PC-3 (cell line): ENCODE data around the gene EXTL2. TPM values are rescaled to one million over a fixed set of nuclear protein-coding genes. Genes with fewer than 3 reads are reported as not detected.
"Not testable (repeated sequence)": the region's sequence is repeated elsewhere in the genome, so short reads cannot be mapped to it uniquely, and the experiment has no call there.

ENCODE experiments used
- ATAC-seq: fragments of 200-7000 bp; cut with Tn5 transposase; 2 replicates; pipeline ENCODE4 v1.9.1; 2020; ENCODE audit warnings: mild to moderate bottlenecking, moderate library complexity
- BruUV-seq: library from RNA; stranded (reverse); fragments of 400-500 nt; replicated peaks from 2 replicates; lab custom pipeline; 2021; lab: Mats Ljungman, UMichigan
- CTCF ChIA-PET: fragments of 300-600 bp; sonication (Branson Sonifier 250); formaldehyde crosslinking; loops from one replicate; lab custom pipeline; 2022; ENCODE audit warnings: antibody characterized with exemption; lab: Charles Lee
- POLR2A ChIA-PET: fragments of 300-600 bp; sonication (Branson Sonifier 250); formaldehyde crosslinking; loops from one replicate; lab custom pipeline; 2022; ENCODE audit warnings: antibody characterized with exemption; ENCODE audit not compliant: unreplicated experiment; lab: Charles Lee
- DNase-seq: peaks from one replicate; pipeline ENCODE4 v3.0.0-alpha.2; 2015
- H2AFZ ChIP-seq: fragments of 300-600 bp; sonication (generic); 2 replicates; pipeline ENCODE4 v1.6.0; 2016; ENCODE audit warnings: antibody characterized with exemption, low read length
- H3F3A ChIP-seq: fragments of 300-600 bp; sonication (generic); one replicate; pipeline ENCODE4 v1.6.0; 2017; ENCODE audit warnings: antibody characterized with exemption, low read length, control low read depth, mild to moderate bottlenecking; ENCODE audit not compliant: unreplicated experiment
- H3K27ac ChIP-seq: fragments of 300-600 bp; sonication (generic); 2 replicates; pipeline ENCODE4 v1.5.1; 2016; ENCODE audit warnings: mild to moderate bottlenecking, low read length
- H3K27me3 ChIP-seq: fragments of 300-600 bp; sonication (generic); 2 replicates; pipeline ENCODE4 v1.6.1; 2016; ENCODE audit warnings: low read length, mixed read lengths
- H3K36me3 ChIP-seq: fragments of 300-600 bp; sonication (generic); 2 replicates; pipeline ENCODE4 v1.6.1; 2016; ENCODE audit warnings: low read depth, mixed run types, low read length, mixed read lengths
- H3K4me1 ChIP-seq: fragments of 300-600 bp; sonication (generic); 2 replicates; pipeline ENCODE4 v1.5.1; 2016; ENCODE audit warnings: low read length; ENCODE audit not compliant: insufficient read depth
- H3K4me2 ChIP-seq: fragments of 300-600 bp; sonication (generic); 2 replicates; pipeline ENCODE4 v1.6.0; 2016; ENCODE audit warnings: low read length
- H3K4me3 ChIP-seq: fragments of 300-600 bp; sonication (generic); 2 replicates; pipeline ENCODE4 v1.5.1; 2016; ENCODE audit warnings: mild to moderate bottlenecking, low read length, mixed read lengths
- H3K79me2 ChIP-seq: fragments of 300-600 bp; sonication (generic); 2 replicates; pipeline ENCODE4 v1.6.1; 2017; ENCODE audit warnings: low read length, mixed read lengths
- H3K9ac ChIP-seq: fragments of 300-600 bp; sonication (generic); 2 replicates; pipeline ENCODE4 v1.6.0; 2016; ENCODE audit warnings: mild to moderate bottlenecking, low read length
- H3K9me2 ChIP-seq: fragments of 300-600 bp; sonication (generic); replicated peaks from 2 replicates; pipeline ENCODE4 v1.6.1; 2016; ENCODE audit warnings: mixed run types, low read length, mixed read lengths
- H3K9me3 ChIP-seq: fragments of 300-600 bp; sonication (generic); 2 replicates; pipeline ENCODE4 v1.6.1; 2016; ENCODE audit warnings: low read length, mixed read lengths
- H4K20me1 ChIP-seq: fragments of 300-600 bp; sonication (generic); 2 replicates; pipeline ENCODE4 v1.6.1; 2016; ENCODE audit warnings: low read length, mixed read lengths
- EZH2 ChIP-seq: fragments of 300-600 bp; sonication (generic); IDR thresholded peaks from one replicate; pipeline ENCODE4 v1.6.1; 2017; ENCODE audit warnings: antibody characterized with exemption, mild to moderate bottlenecking, low read length; ENCODE audit not compliant: unreplicated experiment
- EZH2phosphoT487 ChIP-seq: fragments of 300-600 bp; sonication (generic); IDR thresholded peaks from 2 replicates; pipeline ENCODE4 v1.6.1; 2018; ENCODE audit warnings: mild to moderate bottlenecking, antibody characterized with exemption, low read length, borderline replicate concordance
- intact Hi-C: fragments of 100-400 bp; cut with micrococcal nuclease; formaldehyde crosslinking; loops from 2 replicates; pipeline ENCODE4 v1.9.0; 2023
- total RNA-seq: library from RNA; depleted of rRNA; stranded (reverse); fragments of >200 nt; gene quantifications from 2 replicates; pipeline ENCODE4 v1.2.3, GENCODE V29; 2014
- TF ChIP-seq, protein P1 (sequence below): fragments of 300-600 bp; sonication (generic); conservative IDR thresholded peaks from 2 replicates; pipeline ENCODE4 v1.5.1; 2017; ENCODE audit warnings: antibody characterized with exemption, low read depth, mild to moderate bottlenecking, low read length

The EXTL2 gene
- total RNA-seq, 1 experiment from 2014 or later, result 7.5 TPM

DNA sequence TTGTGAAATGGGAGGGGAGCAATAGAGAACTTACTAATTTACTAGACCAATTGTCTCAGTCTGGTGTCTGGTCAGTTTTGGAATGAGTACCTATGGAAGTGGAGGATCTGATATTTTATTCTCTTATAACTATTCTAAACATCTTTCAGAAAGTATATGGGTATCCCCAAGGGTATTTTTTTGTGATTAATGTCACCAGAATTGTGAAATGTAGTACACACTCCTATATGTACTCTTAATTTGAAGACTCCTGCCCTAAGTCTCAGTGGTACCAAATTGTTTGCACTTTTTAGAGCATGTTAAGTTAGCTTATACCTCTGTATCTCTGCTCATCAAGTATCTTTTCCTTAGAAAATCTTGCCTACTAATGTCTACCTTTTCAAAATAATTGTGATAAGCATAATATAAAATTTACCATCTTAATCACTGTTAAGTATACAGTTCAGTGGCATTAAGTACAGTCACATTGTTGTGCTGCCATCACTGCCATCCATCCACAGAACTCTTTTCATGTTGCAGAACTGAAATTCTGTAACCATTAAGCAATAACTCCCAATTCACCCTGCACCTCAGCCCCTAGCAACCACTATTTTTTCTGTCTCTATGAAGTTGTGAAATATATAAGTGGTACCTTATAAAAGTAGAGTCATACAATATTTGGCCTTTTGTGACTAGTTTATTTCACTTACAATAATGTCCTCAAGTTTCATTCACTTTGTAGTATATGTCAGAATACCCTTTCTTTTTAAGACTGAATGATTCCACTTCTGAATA, 41.7 kb upstream of the EXTL2 start:
- intact Hi-C loops, result no loop called here
- TF ChIP-seq EZH2 (no peak), EZH2phosphoT487 (no peak)
- TF ChIP-seq, protein P1, sequence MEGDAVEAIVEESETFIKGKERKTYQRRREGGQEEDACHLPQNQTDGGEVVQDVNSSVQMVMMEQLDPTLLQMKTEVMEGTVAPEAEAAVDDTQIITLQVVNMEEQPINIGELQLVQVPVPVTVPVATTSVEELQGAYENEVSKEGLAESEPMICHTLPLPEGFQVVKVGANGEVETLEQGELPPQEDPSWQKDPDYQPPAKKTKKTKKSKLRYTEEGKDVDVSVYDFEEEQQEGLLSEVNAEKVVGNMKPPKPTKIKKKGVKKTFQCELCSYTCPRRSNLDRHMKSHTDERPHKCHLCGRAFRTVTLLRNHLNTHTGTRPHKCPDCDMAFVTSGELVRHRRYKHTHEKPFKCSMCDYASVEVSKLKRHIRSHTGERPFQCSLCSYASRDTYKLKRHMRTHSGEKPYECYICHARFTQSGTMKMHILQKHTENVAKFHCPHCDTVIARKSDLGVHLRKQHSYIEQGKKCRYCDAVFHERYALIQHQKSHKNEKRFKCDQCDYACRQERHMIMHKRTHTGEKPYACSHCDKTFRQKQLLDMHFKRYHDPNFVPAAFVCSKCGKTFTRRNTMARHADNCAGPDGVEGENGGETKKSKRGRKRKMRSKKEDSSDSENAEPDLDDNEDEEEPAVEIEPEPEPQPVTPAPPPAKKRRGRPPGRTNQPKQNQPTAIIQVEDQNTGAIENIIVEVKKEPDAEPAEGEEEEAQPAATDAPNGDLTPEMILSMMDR, result no peak

DNA sequence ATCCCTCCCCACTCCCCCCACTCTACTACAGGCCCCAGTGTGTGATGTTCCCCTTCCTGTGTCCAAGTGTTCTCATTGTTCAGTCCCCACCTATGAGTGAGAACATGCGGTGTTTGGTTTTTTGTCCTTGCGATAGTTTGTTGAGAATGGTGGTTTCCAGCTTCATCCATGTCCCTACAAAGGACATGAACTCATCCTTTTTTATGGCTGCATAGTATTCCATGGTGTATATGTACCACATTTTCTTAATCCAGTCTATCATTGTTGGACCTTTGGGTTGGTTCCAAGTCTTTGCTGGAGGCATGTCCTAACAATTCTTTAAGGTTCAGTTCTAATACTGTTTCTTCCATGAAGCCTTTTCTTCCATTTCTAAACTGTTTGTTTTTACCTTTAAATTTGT, 38.9 kb upstream of the EXTL2 start:
- not testable (repeated sequence) for H3K9me2 ChIP-seq, H3K79me2 ChIP-seq

More for the DNA sequence above, 41.7 kb upstream of the EXTL2 start:
- BruUV-seq, result no TSS peak
- ChIA-PET POLR2A (no interaction called here), CTCF (no interaction called here)
- no peaks in the 10 kb centered on the region for H3F3A ChIP-seq
- no peak overlapping the region for H2AFZ ChIP-seq
- no peaks in the 10 kb centered on the region for H3K4me1 ChIP-seq
- H3K27ac ChIP-seq, result no peak overlapping the region
- no peaks in the 10 kb centered on the region for H3K27me3 ChIP-seq
- H4K20me1 ChIP-seq, result no peaks in the 10 kb centered on the region
- H3K4me3 ChIP-seq, result no peak overlapping the region
- H3K36me3 ChIP-seq, result peaks cover 21% of the 10 kb centered on the region; the same call in 1 of the 2 replicates
- ATAC-seq (no peak), DNase-seq (no peak)
- no peaks in the 10 kb centered on the region for H3K9me2 ChIP-seq
- no peaks in the 10 kb centered on the region for H3K9me3 ChIP-seq
- H3K79me2 ChIP-seq, result no peaks in the 10 kb centered on the region
- no peak overlapping the region for H3K4me2 ChIP-seq
- H3K9ac ChIP-seq, result no peak overlapping the region

DNA sequence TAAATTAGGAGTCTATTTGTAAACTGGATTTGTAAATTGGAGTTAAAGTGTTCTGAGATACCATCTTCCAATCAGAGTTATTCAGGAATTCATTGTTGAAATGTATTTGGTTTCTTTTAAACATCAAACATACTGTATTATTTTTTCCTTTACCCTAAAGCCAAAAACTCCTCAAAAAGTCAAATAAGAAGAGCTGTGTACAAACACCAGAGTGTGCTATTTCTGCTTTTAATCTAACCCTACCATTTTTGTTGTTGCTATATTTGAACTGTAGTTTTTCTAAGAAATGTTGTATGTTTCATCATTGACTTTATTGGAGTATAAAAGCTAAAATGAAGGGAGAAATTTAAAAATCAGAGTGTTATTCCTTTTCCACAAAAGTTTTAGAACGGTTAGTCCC, 37.1 kb upstream of the EXTL2 start:
- no peaks in the 10 kb centered on the region for H4K20me1 ChIP-seq
- H3K36me3 ChIP-seq, result peaks cover 13% of the 10 kb centered on the region
- intact Hi-C loops, result no loop called here
- no peaks in the 10 kb centered on the region for H3K9me2 ChIP-seq
- ChIA-PET POLR2A (no interaction called here), CTCF (interaction anchor here (0.7 kb wide), 1 partner anchor 357 kb away, joined by 4 read pairs; no protein-coding TSS in a partner anchor)
- H3K9me3 ChIP-seq, result no peaks in the 10 kb centered on the region
- no TSS peak for BruUV-seq
- H3F3A ChIP-seq, result no peaks in the 10 kb centered on the region
- no peak for ATAC-seq
- no peaks in the 10 kb centered on the region for H3K4me1 ChIP-seq
- no peaks in the 10 kb centered on the region for H3K27me3 ChIP-seq
- no peak overlapping the region for H3K27ac ChIP-seq
- DNase-seq, result no peak
- no peak overlapping the region for H2AFZ ChIP-seq
- H3K4me3 ChIP-seq, result no peak overlapping the region
- H3K4me2 ChIP-seq, result no peak overlapping the region
- H3K9ac ChIP-seq, result no peak overlapping the region
- no peak for TF ChIP-seq EZH2
- TF ChIP-seq EZH2phosphoT487, result no peak
- TF ChIP-seq, protein P1, result no peak; the same call in 1 of the 2 replicates
- H3K79me2 ChIP-seq, result no peaks in the 10 kb centered on the region

More for the DNA sequence above, 38.9 kb upstream of the EXTL2 start:
- H3F3A ChIP-seq, DNase-seq, H3K4me3 ChIP-seq, intact Hi-C loops, POLR2A ChIA-PET, H2AFZ ChIP-seq, H3K4me1 ChIP-seq, H4K20me1 ChIP-seq, H3K27ac ChIP-seq, H3K4me2 ChIP-seq, H3K9ac ChIP-seq, BruUV-seq, CTCF ChIA-PET, H3K9me3 ChIP-seq, ATAC-seq, H3K27me3 ChIP-seq: not testable (repeated sequence)
- H3K36me3 ChIP-seq, result peaks cover 20% of the 10 kb centered on the region
